Measurements from ENCODE around the gene CFAP210.
"Not testable (repeated sequence)": the region's sequence is repeated elsewhere in the genome, so short reads cannot be mapped to it uniquely, and the experiment has no call there.

CFAP210 gene

GRCh38 chr2:169615982-169616381 is 78.2 kb downstream of the CFAP210 start:
- not testable (repeated sequence) for DNase-seq

- DNase-seq = no peak
These were observed 80.3 kb downstream of the CFAP210 start for GRCh38 chr2:169613876-169614275.

GRCh38 chr2:169609264-169609663 is 84.9 kb downstream of the CFAP210 start:
- DNase-seq = no peak

- DNase-seq = no peak
These were observed 94.6 kb downstream of the CFAP210 start for GRCh38 chr2:169599568-169599967.

- DNase-seq = no peak
These were observed 95.2 kb downstream of the CFAP210 start for GRCh38 chr2:169598982-169599381.

- not testable (repeated sequence) for DNase-seq
These were observed 97.7 kb downstream of the CFAP210 start for GRCh38 chr2:169596546-169596945.
